Measurements from ENCODE around the gene POLD1. TPM values are rescaled to one million over a fixed set of nuclear protein-coding genes. Genes with fewer than 3 reads are reported as not detected.

Gene POLD1
- total RNA-seq, 6 experiments from 2014 or later: 21.7 to 37.8 (median 33.7) TPM

GRCh38 chr19:50457300-50457699 lies 73.2 kb downstream of the POLD1 start:
- no peak for DNase-seq
- Mint-ChIP-seq H3K4me1 (ENCODE audit: low read depth) (peaks cover 16% of the 10 kb centered on the region), H3K27me3 (ENCODE audit: insufficient read depth) (peaks cover 22% of the 10 kb centered on the region)

GRCh38 chr19:50458396-50459066 lies 74.4 kb downstream of the POLD1 start:
- DNase-seq: no peak
- H3K4me1 Mint-ChIP-seq (ENCODE audit: low read depth): peaks cover 16% of the 10 kb centered on the region
- H3K27ac Mint-ChIP-seq: no peak overlapping the region
- H3K27me3 Mint-ChIP-seq (ENCODE audit: insufficient read depth): peaks cover 18% of the 10 kb centered on the region
- TF ChIP-seq CTCF (IDR thresholded peaks at IDR 0.05): no peak
- H3K9me3 Mint-ChIP-seq: no peaks in the 10 kb centered on the region; the same call in 1 of the 2 replicates
- no peak overlapping the region for H3K4me3 Mint-ChIP-seq
- H3K36me3 Mint-ChIP-seq (ENCODE audit: low read depth): no peaks in the 10 kb centered on the region

More at GRCh38 chr19:50457300-50457699, 73.2 kb downstream of the POLD1 start:
- TF ChIP-seq CTCF (IDR thresholded peaks at IDR 0.05): no peak
- H3K27ac Mint-ChIP-seq: no peak overlapping the region
- H3K36me3 Mint-ChIP-seq (ENCODE audit: low read depth): no peaks in the 10 kb centered on the region
- H3K9me3 Mint-ChIP-seq: no peaks in the 10 kb centered on the region; the same call in 1 of the 2 replicates
- H3K4me3 Mint-ChIP-seq: no peak overlapping the region

GRCh38 chr19:50459067-50459456 lies 74.9 kb downstream of the POLD1 start:
- no peak overlapping the region for H3K4me3 Mint-ChIP-seq
- H3K36me3 Mint-ChIP-seq (ENCODE audit: low read depth): no peaks in the 10 kb centered on the region
- DNase-seq: no peak
- peaks cover 18% of the 10 kb centered on the region for H3K27me3 Mint-ChIP-seq (ENCODE audit: insufficient read depth)
- TF ChIP-seq CTCF (IDR thresholded peaks at IDR 0.05): no peak
- no peaks in the 10 kb centered on the region; the same call in 1 of the 2 replicates for H3K9me3 Mint-ChIP-seq
- H3K4me1 Mint-ChIP-seq (ENCODE audit: low read depth): peaks cover 16% of the 10 kb centered on the region
- no peak overlapping the region for H3K27ac Mint-ChIP-seq

- DNase-seq: no peak
- no peak overlapping the region; the same call in 1 of the 2 replicates for H3K4me3 Mint-ChIP-seq
- H3K36me3 Mint-ChIP-seq (ENCODE audit: low read depth): no peaks in the 10 kb centered on the region
- H3K27me3 Mint-ChIP-seq (ENCODE audit: insufficient read depth): peaks cover 19% of the 10 kb centered on the region
- no peak overlapping the region for H3K27ac Mint-ChIP-seq
- peaks cover 16% of the 10 kb centered on the region for H3K4me1 Mint-ChIP-seq (ENCODE audit: low read depth)
- TF ChIP-seq CTCF (IDR thresholded peaks at IDR 0.05): no peak
- H3K9me3 Mint-ChIP-seq: no peaks in the 10 kb centered on the region; the same call in 1 of the 2 replicates
Measured at GRCh38 chr19:50459638-50460037, 75.5 kb downstream of the POLD1 start.

- Mint-ChIP-seq H3K4me1 (ENCODE audit: low read depth) (peaks cover 16% of the 10 kb centered on the region), H3K36me3 (ENCODE audit: low read depth) (no peaks in the 10 kb centered on the region), H3K4me3 (peak overlapping the region; percentile 54), H3K27ac (no peak overlapping the region), H3K9me3 (no peaks in the 10 kb centered on the region; the same call in 1 of the 2 replicates), H3K27me3 (ENCODE audit: insufficient read depth) (peaks cover 21% of the 10 kb centered on the region)
- no peak for TF ChIP-seq CTCF (IDR thresholded peaks at IDR 0.05)
- DNase-seq: peak; percentile 45
Measured at GRCh38 chr19:50460161-50460765, 76.1 kb downstream of the POLD1 start.
